Measurements from ENCODE around the gene WWOX.

WWOX gene

DNA sequence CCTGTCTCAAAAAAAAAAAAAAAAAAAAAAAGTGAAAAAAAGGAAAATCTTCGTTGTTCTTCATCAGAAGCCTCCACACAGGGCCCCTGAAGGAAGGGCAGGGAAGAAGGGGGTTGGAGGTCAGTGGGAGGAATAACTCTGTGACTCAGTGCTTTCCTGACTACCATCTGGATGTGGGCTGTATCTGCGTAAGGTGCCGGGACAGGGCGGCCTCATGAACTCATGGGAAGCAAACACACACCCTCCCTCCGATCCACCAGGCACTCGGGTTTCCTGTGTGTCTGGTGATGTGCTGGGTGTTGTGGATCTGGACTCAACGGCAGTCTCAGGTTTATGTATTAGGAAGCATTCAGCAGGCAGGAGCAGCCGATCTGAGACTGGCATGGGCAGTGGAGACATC, 691.6 kb downstream of the WWOX start:
- H3K9me3 ChIP-seq (replicated peaks; ENCODE audit: insufficient read depth, low read length) = no peaks in the 10 kb centered on the region
- H3K36me3 ChIP-seq (replicated peaks; ENCODE audit: insufficient read depth, low read length) = no peaks in the 10 kb centered on the region
- no peaks in the 10 kb centered on the region for H4K20me1 ChIP-seq (ENCODE audit: insufficient read depth, low read length)
- no peak for DNase-seq
- H3K9me2 ChIP-seq (replicated peaks; ENCODE audit: insufficient read depth, low read length) = no peaks in the 10 kb centered on the region
- H3K27me3 ChIP-seq (replicated peaks; ENCODE audit: insufficient read depth, low read length) = no peaks in the 10 kb centered on the region
- H3F3A ChIP-seq (ENCODE audit: insufficient read depth, low read length) = no peaks in the 10 kb centered on the region
- no peak overlapping the region for H3K27ac ChIP-seq (ENCODE audit: low read length)
- no peak overlapping the region for H2AFZ ChIP-seq (ENCODE audit: low read length)
- H3K4me1 ChIP-seq (ENCODE audit: low read length) = no peaks in the 10 kb centered on the region
- no peak overlapping the region for H3K4me3 ChIP-seq (ENCODE audit: low read length)
- no peak for TF ChIP-seq EZH2 (optimal IDR thresholded peaks at IDR 0.05; ENCODE audit: low read depth, low read length)
- TF ChIP-seq, protein P1, sequence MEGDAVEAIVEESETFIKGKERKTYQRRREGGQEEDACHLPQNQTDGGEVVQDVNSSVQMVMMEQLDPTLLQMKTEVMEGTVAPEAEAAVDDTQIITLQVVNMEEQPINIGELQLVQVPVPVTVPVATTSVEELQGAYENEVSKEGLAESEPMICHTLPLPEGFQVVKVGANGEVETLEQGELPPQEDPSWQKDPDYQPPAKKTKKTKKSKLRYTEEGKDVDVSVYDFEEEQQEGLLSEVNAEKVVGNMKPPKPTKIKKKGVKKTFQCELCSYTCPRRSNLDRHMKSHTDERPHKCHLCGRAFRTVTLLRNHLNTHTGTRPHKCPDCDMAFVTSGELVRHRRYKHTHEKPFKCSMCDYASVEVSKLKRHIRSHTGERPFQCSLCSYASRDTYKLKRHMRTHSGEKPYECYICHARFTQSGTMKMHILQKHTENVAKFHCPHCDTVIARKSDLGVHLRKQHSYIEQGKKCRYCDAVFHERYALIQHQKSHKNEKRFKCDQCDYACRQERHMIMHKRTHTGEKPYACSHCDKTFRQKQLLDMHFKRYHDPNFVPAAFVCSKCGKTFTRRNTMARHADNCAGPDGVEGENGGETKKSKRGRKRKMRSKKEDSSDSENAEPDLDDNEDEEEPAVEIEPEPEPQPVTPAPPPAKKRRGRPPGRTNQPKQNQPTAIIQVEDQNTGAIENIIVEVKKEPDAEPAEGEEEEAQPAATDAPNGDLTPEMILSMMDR (IDR thresholded peaks at IDR 0.05; ENCODE audit: low read length) = no peak
- no peak for TF ChIP-seq EZH2phosphoT487 (IDR thresholded peaks at IDR 0.05; ENCODE audit: low read length)
- H3K4me2 ChIP-seq (ENCODE audit: low read depth, low read length) = no peak overlapping the region
- no peaks in the 10 kb centered on the region for H3K79me2 ChIP-seq (ENCODE audit: low read length)
- no peak overlapping the region for H3K9ac ChIP-seq (ENCODE audit: low read length)

GRCh38 chr16:78791926-78792325, 692.5 kb downstream of the WWOX start:
- H3K4me3 ChIP-seq (ENCODE audit: low read length) = no peak overlapping the region
- H3K4me2 ChIP-seq (ENCODE audit: low read depth, low read length) = no peak overlapping the region
- H3F3A ChIP-seq (ENCODE audit: insufficient read depth, low read length) = no peaks in the 10 kb centered on the region
- H3K79me2 ChIP-seq (ENCODE audit: low read length) = no peaks in the 10 kb centered on the region
- H3K27me3 ChIP-seq (replicated peaks; ENCODE audit: insufficient read depth, low read length) = no peaks in the 10 kb centered on the region
- TF ChIP-seq EZH2 (optimal IDR thresholded peaks at IDR 0.05; ENCODE audit: low read depth, low read length) = no peak
- no peak for TF ChIP-seq EZH2phosphoT487 (IDR thresholded peaks at IDR 0.05; ENCODE audit: low read length)
- TF ChIP-seq, protein P1 (IDR thresholded peaks at IDR 0.05; ENCODE audit: low read length) = no peak
- H3K27ac ChIP-seq (ENCODE audit: low read length) = no peak overlapping the region
- H3K9ac ChIP-seq (ENCODE audit: low read length) = no peak overlapping the region
- no peak overlapping the region for H2AFZ ChIP-seq (ENCODE audit: low read length)
- H3K9me3 ChIP-seq (replicated peaks; ENCODE audit: insufficient read depth, low read length) = no peaks in the 10 kb centered on the region
- H3K36me3 ChIP-seq (replicated peaks; ENCODE audit: insufficient read depth, low read length) = no peaks in the 10 kb centered on the region
- no peaks in the 10 kb centered on the region for H4K20me1 ChIP-seq (ENCODE audit: insufficient read depth, low read length)
- DNase-seq = no peak
- H3K9me2 ChIP-seq (replicated peaks; ENCODE audit: insufficient read depth, low read length) = no peaks in the 10 kb centered on the region
- no peaks in the 10 kb centered on the region for H3K4me1 ChIP-seq (ENCODE audit: low read length)

GRCh38 chr16:78792952-78793351, 693.5 kb downstream of the WWOX start:
- no peaks in the 10 kb centered on the region for H3K27me3 ChIP-seq (replicated peaks; ENCODE audit: insufficient read depth, low read length)
- no peaks in the 10 kb centered on the region for H3K9me2 ChIP-seq (replicated peaks; ENCODE audit: insufficient read depth, low read length)
- no peak overlapping the region for H3K27ac ChIP-seq (ENCODE audit: low read length)
- no peak overlapping the region for H3K9ac ChIP-seq (ENCODE audit: low read length)
- H3K36me3 ChIP-seq (replicated peaks; ENCODE audit: insufficient read depth, low read length) = no peaks in the 10 kb centered on the region
- no peak overlapping the region for H3K4me3 ChIP-seq (ENCODE audit: low read length)
- no peaks in the 10 kb centered on the region for H3K9me3 ChIP-seq (replicated peaks; ENCODE audit: insufficient read depth, low read length)
- H3K4me1 ChIP-seq (ENCODE audit: low read length) = no peaks in the 10 kb centered on the region
- H4K20me1 ChIP-seq (ENCODE audit: insufficient read depth, low read length) = no peaks in the 10 kb centered on the region
- TF ChIP-seq EZH2 (optimal IDR thresholded peaks at IDR 0.05; ENCODE audit: low read depth, low read length) (no peak), EZH2phosphoT487 (IDR thresholded peaks at IDR 0.05; ENCODE audit: low read length) (no peak)
- TF ChIP-seq, protein P1 (IDR thresholded peaks at IDR 0.05; ENCODE audit: low read length) = no peak
- H3K4me2 ChIP-seq (ENCODE audit: low read depth, low read length) = no peak overlapping the region
- no peak overlapping the region for H2AFZ ChIP-seq (ENCODE audit: low read length)
- no peaks in the 10 kb centered on the region for H3F3A ChIP-seq (ENCODE audit: insufficient read depth, low read length)
- no peaks in the 10 kb centered on the region for H3K79me2 ChIP-seq (ENCODE audit: low read length)
- no peak for DNase-seq

Measured in MM.1S (cell line).